Adrenal gland (tissue), 5 donors: ENCODE data around the gene MOGAT1.

Source experiments
- CTCF ChIP-seq, 6 experiments: fragments of 450-650 bp in 4 of 6; fragments of 200-600 bp in 2 of 6; sonication (generic) in 1 of 6; IDR thresholded peaks; 1 replicate in 5 of 6; 2 replicates in 1 of 6; pipeline versions ENCODE4 v1.5.1 to v1.8.0; 2016 to 2021; ENCODE audit warnings: antibody characterized with exemption in 6 of 6, mild to moderate bottlenecking in 2 of 6, moderate library complexity in 1 of 6
- POLR2A ChIP-seq, 2 donors: fragments of 450-650 bp; IDR thresholded peaks; one replicate each; pipeline ENCODE4 v1.6.1; 2017; ENCODE audit warnings: antibody characterized with exemption in 2 of 2, mild to moderate bottlenecking in 2 of 2, moderate library complexity in 1 of 2
- donor health status: DM: no; HTN: no; CAD: no.

- TF ChIP-seq CTCF (IDR thresholded peaks at IDR 0.05), result no peak
- no peak for TF ChIP-seq POLR2A (IDR thresholded peaks at IDR 0.05)
Observed at GRCh38 chr2:222670191-222671038, 1.0 kb upstream of the MOGAT1 start.
